AG09309 (cell line): Measurements from ENCODE around the gene MEAK7.

Experiments
- DNase-seq: peaks from one replicate; pipeline ENCODE4 v3.0.0-alpha.2; 2010; ENCODE audit warnings: low read depth
- H3K4me3 ChIP-seq: 2 replicates; pipeline ENCODE4 v1.5.1; 2011; ENCODE audit warnings: mild to moderate bottlenecking, low read depth, low read length, moderate library complexity; ENCODE audit not compliant: control insufficient read depth
- CTCF ChIP-seq: IDR thresholded peaks from 2 replicates; pipeline ENCODE4 v1.5.1; 2011; ENCODE audit warnings: mild to moderate bottlenecking, low read depth, low read length, inconsistent platforms; ENCODE audit not compliant: insufficient read depth, control insufficient read depth; ENCODE audit errors: missing control alignments

The MEAK7 gene

GRCh38 chr16:84471966-84472365, 32.5 kb downstream of the MEAK7 start:
- no peak for TF ChIP-seq CTCF
- H3K4me3 ChIP-seq = no peak overlapping the region
- no peak for DNase-seq

- no peak for TF ChIP-seq CTCF
- no peak for DNase-seq
- no peak overlapping the region for H3K4me3 ChIP-seq
Observed at GRCh38 chr16:84471316-84471715, 33.1 kb downstream of the MEAK7 start.

- no peak for DNase-seq
- no peak for TF ChIP-seq CTCF
- no peak overlapping the region for H3K4me3 ChIP-seq
Observed at GRCh38 chr16:84467709-84468108, 36.8 kb downstream of the MEAK7 start.

GRCh38 chr16:84467256-84467655, 37.2 kb downstream of the MEAK7 start:
- DNase-seq = no peak
- no peak overlapping the region for H3K4me3 ChIP-seq
- no peak for TF ChIP-seq CTCF

GRCh38 chr16:84466692-84467091, 37.8 kb downstream of the MEAK7 start:
- no peak for TF ChIP-seq CTCF
- H3K4me3 ChIP-seq = no peak overlapping the region
- DNase-seq = no peak

- no peak for DNase-seq
- TF ChIP-seq CTCF = no peak
- H3K4me3 ChIP-seq = no peak overlapping the region
Observed at GRCh38 chr16:84465154-84465553, 39.3 kb downstream of the MEAK7 start.

GRCh38 chr16:84464116-84464515, 40.3 kb downstream of the MEAK7 start:
- DNase-seq = no peak
- H3K4me3 ChIP-seq = no peak overlapping the region
- no peak for TF ChIP-seq CTCF
